CD4-positive, alpha-beta T cell treated with Interleukin-4 for 1 hour (primary cell): ENCODE results near the gene ZGLP1.

Source experiments
- DNase-seq, 2 donors: peaks; one replicate each; pipeline ENCODE4 v3.0.0-alpha.2; 2020 to 2022

Gene ZGLP1

GRCh38 chr19:10325732-10326131 is 16.1 kb upstream of the ZGLP1 start:
- DNase-seq, result no peak

- no peak for DNase-seq
Observed at GRCh38 chr19:10321874-10322835, 12.5 kb upstream of the ZGLP1 start.

DNA sequence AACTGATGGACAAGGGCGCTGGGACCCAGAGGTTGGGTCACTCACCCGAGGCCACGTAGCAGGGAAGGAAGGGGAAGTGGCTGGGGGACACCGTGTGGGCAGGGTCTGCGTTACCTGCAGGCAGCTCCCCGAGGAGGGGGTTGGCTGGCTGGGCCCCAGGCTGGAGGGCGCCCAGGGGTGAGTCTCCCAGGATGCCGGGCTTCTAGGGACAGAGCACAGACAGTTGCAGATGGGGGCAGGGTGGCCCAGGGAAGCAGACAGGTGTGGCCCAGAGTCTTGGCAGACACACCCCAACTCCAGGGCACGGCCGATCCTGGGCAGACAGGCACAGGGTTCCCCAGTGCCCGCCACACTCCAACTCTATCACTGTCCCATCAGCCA is 11.8 kb upstream of the ZGLP1 start:
- DNase-seq, result no peak

DNA sequence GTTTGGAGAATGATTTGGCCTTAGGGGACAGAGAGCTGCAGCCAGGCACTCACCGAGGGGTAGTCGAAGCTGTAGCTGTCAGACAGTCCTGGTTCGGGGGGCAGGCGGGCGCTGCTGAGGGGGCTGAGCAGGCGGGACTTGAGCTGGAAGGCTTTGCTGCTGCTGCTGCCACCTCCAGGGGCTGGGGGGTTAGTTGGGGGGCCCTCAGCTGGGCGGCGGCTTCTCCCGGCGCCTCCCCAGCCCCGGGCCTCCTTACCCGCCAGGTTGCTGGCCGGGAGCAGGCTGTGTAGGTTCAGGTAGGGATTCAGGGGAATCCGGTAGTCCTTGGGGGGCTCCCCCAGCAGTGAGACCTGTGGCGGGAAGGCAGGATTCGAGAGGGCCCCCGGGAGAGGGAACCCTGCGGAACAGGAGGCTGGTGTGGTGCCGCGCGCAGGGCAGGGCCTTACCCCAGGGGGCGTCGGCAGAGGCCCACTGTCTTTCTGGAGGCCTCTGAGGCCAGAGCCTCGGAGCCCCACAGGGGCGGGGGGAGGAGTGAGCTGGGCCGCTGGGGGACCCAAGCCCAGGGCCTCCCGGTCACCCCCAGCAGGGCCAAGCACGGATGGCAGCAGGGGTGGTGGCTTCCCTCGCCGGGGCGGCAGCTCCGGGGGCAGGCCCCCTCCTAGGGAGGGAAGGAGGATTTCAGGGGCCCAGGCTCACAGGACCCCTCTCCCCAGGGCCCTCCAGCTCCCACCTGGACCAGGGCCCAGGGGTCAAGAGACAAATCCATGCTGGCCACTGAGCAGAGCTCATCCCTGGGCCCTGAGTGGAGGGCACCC is 11.2 kb upstream of the ZGLP1 start:
- no peak for DNase-seq

DNA sequence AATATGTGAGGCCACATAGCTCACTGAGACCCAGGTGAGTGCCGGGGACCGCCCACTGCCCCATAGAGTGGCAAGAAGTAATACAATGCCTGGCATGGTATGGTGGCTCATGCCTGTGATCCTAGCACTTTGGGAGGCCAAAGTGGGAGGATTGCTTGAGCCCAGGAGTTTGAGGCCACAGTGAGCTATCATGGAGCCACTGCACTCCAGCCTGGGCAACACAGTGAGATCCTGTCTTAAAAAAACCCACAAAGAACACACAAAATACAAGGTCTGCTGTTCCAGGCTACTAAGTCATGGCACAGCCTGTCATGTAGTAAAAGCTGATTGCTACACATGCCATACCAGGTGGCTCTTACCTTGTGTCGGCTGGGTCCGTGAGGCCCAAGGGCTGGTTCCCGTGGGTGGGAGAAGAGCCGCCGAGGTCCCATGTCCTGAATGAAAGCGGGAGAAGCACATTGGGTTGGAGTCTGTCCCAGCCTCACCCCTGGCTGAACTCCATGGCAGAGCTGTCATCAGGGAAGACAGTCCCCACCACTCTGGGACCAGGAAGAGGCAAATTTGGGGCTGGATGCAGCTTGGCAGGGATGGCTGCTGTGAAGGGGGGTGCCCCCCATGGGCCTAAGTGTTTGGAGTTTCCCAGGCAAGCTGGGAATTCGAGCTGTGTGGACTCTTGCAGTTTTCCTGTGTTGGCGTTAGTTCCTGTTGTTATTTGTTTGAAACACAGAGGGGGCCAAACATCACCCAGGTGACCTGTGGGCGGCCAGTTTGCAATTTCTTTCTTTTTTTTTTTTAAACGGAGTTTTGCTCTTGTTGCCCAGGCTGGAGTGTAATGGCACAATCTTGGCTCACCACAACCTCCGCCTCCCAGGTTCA is 9.4 kb upstream of the ZGLP1 start:
- no peak for DNase-seq

GRCh38 chr19:10317857-10318462 is 8.3 kb upstream of the ZGLP1 start:
- DNase-seq, result no peak

DNA sequence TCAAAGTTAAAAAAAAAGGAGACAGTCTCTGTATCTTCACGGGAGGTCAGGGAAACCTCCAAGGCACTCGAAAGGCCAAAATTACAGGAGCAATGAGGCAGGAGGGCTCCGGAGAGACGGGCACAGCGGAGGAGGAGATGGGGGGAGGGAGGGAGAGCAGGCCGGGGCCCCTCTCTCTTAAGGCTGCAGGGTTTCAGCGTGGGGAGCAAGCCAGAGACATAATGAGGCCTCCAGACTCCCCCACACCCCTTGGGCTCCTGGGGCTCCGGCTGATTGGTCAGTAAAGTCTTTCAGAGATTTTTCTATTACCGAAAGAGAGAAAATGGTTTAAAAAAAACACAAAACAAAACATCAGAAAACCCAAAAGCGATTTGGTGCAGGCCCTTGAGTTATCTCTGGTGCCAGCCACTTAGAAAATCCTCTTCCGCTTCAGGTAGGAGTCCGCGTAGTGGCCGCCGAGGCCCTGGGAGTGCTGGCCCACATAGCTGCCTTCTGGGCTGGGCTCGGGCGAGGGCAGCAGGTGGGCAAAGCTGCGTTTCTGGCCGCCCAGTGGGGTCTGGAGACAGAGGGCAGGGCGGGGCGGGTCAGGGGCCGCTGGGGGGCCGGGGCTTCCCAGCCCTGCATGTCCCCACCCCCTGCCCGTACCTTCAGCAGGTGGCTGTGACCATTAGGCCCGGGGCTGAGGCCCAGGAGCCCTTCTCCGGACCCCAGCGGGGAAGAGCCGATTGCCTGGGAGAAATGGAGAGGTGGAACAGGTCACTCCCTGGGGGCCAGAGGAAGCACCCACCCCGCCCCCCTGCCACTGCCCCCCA is 7.6 kb upstream of the ZGLP1 start:
- no peak for DNase-seq

DNA sequence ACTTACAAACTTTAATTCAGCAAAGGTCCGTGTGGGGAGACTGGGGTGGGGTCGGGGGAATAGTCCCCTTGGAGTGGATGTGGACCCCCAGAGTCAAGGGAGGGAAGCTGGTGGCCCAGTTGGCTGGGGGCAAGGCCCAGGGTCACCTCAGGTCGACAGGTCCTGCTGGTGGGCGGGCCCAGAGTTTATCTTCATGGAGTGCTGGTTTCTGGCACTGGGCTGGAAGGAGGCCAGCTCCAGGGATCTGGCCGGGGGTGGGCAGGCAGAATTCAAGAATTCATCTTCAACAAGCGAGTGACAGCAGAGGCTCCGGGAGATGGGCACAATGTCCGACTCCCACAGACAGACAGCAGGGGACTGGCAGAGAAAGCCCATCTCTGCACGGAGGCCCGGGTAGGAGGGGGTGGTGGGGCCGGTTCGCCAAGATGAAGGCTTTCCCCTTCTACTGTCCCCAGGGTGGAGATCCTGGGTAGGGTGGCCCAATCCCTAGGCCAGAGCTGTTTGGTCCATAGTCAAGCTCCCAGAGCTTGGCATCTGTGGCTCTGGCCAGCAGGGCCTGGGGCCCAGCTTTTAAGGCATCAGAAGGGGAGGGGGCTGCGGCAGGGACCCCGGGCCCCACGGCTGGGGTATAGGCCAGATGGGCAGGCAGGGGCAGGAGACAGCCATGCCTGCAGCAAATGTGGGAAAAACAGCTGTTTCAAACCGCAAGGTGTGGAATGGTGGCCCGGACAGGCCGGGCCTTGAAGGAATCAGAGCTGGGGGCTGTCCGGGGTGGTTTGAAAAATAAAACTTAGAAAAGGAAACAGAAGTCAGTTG is 6.8 kb upstream of the ZGLP1 start:
- DNase-seq, result no peak

DNA sequence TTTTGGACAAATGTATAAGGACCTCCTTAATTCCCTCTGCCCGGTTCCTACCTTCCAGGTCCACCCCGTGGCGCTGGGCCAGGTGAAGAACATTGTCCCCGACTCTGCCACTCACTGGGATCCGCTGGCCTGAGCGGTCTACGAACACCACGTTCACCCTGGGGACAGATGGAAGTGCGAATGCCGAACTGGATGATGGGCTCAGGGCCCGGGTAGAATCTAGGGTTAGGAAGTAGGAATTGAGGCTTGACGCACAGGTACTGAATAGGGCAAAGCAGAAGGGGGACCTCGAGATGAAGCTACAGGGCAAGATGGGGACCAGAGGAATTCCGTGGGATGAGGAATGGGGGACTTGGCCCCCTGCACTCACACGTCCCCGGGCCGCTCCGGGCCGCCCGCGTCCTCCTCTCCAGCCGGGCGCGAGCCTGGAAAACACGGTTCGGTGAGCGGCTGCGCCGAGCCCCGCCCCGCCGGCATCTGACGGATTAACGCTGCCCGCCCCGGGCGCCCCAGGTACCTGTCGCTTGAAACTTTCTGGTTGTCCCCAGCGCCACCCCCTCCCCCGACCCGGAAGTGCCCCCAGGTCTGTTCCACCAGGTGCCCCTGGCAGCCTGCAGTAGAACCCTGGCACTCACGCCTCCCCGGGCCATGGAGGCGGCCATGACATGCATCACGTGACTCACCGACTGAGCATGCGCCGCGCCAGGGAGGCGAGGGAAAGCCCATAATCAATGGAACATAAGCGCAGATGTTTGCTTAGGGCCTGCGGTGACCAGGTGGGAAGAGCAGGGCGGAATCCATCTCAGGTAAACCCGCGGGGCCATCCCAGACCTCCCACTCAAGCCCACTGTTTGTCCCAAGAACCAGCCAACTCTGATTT is 6.0 kb upstream of the ZGLP1 start, which contains the start of gene FDX2:
FDX2 (minus strand) TSS at position 681 of the 880 bp plus-strand sequence; CDS start at position 662, 19 bp downstream.
- DNase-seq, result peak; percentile 89 to 93

DNA sequence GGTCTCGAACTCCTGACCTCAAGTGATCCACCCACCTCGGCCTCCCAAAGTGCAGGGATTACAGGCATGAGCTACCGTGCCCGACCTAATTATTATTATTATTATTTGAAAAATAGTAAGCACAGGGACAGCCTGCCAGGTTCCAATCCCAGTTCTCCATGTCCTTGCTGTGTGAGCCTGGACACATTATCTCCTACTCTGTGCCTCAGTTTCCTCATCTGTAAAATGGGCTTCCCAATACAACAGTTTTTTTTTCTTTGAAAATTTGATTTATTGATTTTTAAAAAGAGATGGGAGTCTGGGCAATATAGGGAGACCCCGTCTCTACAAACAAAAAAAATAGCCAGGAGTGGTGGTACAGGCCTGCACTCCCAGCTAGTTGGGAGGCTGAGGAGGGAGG is 3.3 kb downstream of the ZGLP1 start:
- no peak for DNase-seq

GRCh38 chr19:10305139-10305806 is 4.3 kb downstream of the ZGLP1 start:
- peak in 1 of 2 donors; percentile 58 for DNase-seq

DNA sequence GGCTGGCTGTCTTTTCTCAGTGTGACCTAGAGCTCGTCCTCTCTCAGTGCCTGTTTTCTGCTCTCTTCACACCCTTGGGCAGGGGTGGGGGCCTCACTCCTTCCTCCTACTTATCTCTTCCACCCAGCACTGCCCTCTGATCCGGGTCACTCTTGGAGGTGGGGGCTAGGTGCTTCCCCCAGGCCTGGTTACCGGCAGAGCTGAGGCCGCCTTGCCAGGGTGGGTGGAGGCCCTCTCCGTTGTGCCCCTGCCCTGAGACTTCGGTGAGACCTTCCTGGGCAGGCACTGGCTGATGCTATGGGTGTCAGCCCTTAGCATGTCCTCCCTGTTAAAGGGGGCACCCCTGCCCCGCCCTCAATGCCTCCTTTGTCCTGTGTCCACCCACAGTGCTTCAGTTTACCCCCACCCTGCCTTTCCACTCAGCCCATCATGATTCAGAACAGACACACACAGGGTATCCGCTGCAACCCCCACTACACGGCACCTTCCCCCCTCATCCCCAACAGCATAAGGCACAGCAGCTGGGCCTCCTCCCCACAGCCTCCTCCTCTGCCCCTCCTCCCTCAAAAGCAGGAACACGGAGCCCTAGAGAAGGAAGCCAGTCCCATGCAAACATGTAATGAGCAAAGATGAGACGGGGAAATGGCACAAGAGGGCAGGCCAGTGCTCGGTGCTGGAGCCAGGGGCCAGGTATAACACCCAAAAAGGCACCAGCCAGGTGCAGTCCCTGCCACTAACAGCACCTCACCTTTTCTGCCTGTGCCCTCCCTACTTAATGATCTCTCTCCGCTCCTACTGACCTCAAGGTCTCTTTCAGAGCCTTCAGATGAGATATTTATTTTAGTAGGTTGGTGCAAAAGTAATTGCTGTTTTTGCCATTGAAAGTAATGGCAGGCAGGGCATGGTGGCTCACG is 9.8 kb downstream of the ZGLP1 start:
- DNase-seq, result no peak

DNA sequence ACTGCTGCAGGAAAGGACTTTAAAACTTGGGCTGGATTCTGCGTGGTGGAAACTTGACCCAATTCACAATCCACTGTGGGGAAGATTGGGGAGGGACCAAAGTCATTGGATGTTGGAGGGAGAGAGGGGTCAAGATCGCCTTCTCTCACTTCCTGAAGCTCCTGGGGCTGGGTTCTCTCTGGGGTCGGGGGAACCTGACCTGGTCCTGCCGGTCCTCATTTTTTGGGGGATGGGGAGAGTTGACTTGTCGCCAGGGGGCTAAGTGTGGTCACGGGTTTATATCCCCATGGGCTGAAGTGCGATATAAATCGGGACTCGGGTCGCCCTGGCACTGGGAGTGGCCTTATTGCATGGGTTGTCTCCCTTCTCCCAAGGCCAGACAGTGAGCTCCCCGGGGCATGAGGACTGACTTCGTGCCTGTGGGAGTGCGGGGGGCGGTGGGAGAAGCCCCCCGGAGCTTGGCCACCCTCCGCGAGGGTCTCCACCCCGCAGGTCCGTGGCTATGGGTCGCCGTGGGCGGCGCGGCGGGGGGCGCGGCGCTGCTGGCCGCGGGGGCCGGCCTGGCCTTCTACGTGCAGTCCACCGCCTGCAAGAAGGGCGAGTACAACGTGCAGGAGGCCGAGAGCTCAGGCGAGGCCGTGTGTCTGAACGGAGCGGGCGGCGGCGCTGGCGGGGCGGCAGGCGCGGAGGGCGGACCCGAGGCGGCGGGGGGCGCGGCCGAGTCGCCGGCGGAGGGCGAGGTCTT is 13.6 kb downstream of the ZGLP1 start:
- no peak for DNase-seq

DNA sequence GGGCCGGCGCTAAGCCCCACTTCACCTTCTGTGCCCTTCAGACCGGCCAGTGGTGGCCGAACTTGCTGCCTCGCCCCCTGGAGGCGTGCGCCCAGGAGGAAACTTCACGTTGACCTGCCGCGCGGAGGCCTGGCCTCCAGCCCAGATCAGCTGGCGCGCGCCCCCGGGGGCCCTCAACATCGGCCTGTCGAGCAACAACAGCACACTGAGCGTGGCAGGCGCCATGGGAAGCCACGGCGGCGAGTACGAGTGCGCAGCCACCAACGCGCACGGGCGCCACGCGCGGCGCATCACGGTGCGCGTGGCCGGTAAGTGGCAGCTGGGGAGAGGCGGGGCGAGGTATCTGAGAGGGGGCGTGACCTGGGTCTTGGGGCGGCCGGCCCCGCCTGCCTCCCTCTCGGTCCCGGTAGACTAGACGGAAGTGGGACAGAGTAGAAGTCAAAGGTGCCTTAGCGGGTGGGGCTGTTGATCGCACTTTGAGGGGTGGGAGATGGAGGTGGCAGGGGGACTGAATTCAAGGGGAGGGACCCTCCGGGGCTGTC is 14.2 kb downstream of the ZGLP1 start:
- peak; percentile 83 to 84 for DNase-seq

DNA sequence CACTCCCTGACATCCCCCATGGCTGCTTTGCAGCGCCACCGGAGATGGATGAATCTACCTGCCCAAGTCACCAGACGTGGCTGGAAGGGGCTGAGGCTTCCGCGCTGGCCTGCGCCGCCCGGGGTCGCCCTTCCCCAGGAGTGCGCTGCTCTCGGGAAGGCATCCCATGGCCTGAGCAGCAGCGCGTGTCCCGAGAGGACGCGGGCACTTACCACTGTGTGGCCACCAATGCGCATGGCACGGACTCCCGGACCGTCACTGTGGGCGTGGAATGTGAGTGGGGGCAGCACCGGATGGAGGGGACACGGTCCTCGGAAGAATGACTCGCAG is 15.3 kb downstream of the ZGLP1 start:
- no peak for DNase-seq

DNA sequence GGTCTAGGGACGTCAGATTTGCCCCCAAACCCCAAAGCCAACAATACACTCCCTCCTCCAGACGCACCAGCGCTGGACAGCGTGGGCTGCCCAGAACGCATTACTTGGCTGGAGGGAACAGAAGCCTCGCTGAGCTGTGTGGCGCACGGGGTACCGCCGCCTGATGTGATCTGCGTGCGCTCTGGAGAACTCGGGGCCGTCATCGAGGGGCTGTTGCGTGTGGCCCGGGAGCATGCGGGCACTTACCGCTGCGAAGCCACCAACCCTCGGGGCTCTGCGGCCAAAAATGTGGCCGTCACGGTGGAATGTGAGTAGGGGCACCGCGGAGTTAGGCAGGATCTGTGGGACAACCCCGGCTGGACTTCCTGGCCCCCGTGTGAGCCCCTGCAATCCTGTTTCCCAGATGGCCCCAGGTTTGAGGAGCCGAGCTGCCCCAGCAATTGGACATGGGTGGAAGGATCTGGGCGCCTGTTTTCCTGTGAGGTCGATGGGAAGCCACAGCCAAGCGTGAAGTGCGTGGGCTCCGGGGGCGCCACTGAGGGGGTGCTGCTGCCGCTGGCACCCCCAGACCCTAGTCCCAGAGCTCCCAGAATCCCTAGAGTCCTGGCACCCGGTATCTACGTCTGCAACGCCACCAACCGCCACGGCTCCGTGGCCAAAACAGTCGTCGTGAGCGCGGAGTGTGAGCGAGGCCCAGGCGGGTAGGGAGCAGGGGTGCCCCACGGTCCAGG is 15.8 kb downstream of the ZGLP1 start:
- no peak for DNase-seq
